Esophagus muscularis mucosa (tissue), 4 donors: ENCODE results near the gene COL4A6. TPM values are rescaled to one million over a fixed set of nuclear protein-coding genes. Genes with fewer than 3 reads are reported as not detected.

Experiments
- DNase-seq: peaks from one replicate; pipeline ENCODE4 v3.0.0-alpha.2; 2017; ENCODE audit errors: extremely low spot score
- H3K27ac ChIP-seq, 4 donors: fragments of 200-600 bp; sonication (generic); replicated peaks in 1 of 4; 1 replicate in 3 of 4; 2 replicates in 1 of 4; pipeline ENCODE4 v1.5.1; 2016 to 2019; ENCODE audit warnings: mild to moderate bottlenecking in 1 of 4
- H3K27me3 ChIP-seq, 4 donors: fragments of 200-600 bp; sonication (generic); one replicate each; pipeline versions ENCODE4 v1.5.1 to v1.6.0; 2016 to 2019
- H3K36me3 ChIP-seq, 4 donors: fragments of 200-600 bp; sonication (generic); one replicate each; pipeline ENCODE4 v1.5.1; 2016 to 2019
- H3K4me1 ChIP-seq, 4 donors: fragments of 200-600 bp; sonication (generic); one replicate each; pipeline ENCODE4 v1.5.1; 2016 to 2019
- H3K4me3 ChIP-seq, 4 donors: fragments of 200-600 bp; sonication (generic); 1 replicate in 2 of 4; 2 replicates in 2 of 4; pipeline ENCODE4 v1.5.1; 2016 to 2019; ENCODE audit warnings: mild to moderate bottlenecking in 4 of 4, moderate library complexity in 1 of 4
- H3K9me3 ChIP-seq, 4 donors: fragments of 200-600 bp; sonication (generic); 1 replicate in 3 of 4; 2 replicates in 1 of 4; pipeline ENCODE4 v1.5.1; 2016 to 2019
- EP300 ChIP-seq: sonication (generic); formaldehyde crosslinking; IDR thresholded peaks from one replicate; pipeline ENCODE4 v1.6.1; 2017; ENCODE audit warnings: antibody characterized with exemption
- POLR2A ChIP-seq: fragments of 450-650 bp; IDR thresholded peaks from one replicate; pipeline ENCODE4 v1.6.1; 2017; ENCODE audit warnings: antibody characterized with exemption, moderate library complexity, mild to moderate bottlenecking, low read depth
- POLR2AphosphoS5 ChIP-seq, 2 donors: sonication (generic); formaldehyde crosslinking; IDR thresholded peaks; one replicate each; pipeline ENCODE4 v1.6.1; 2017; ENCODE audit warnings: antibody characterized with exemption in 2 of 2
- WGBS: methylation state at CpG from one replicate; pipeline ENCODE4 v1.1.5; 2018; 5-methylcytosine and 5-hydroxymethylcytosine counted together
- intact Hi-C: fragments of 100-400 bp; cut with DNase I; formaldehyde crosslinking; loops from one replicate; pipeline ENCODE4 v1.15.1; 2023
- total RNA-seq, 4 donors: library from RNA; depleted of rRNA; stranded (reverse); fragments of >200 nt; gene quantifications; one replicate each; pipeline versions ENCODE4 v1.1.0 to v1.2.1, GENCODE V29; 2016
- TF ChIP-seq, protein P1 (sequence below), 3 experiments: fragments of 200-600 bp in 2 of 3; fragments of 450-650 bp in 1 of 3; sonication (generic) in 2 of 3; IDR thresholded peaks; one replicate each; pipeline ENCODE4 v1.5.1; 2017 to 2019; ENCODE audit warnings: antibody characterized with exemption in 3 of 3, mild to moderate bottlenecking in 2 of 3, moderate library complexity in 1 of 3

COL4A6 gene
- total RNA-seq, 4 donors from 2014 or later = 126 to 192 (median 164) TPM

- TF ChIP-seq EP300 = no peak
- TF ChIP-seq, protein P1, sequence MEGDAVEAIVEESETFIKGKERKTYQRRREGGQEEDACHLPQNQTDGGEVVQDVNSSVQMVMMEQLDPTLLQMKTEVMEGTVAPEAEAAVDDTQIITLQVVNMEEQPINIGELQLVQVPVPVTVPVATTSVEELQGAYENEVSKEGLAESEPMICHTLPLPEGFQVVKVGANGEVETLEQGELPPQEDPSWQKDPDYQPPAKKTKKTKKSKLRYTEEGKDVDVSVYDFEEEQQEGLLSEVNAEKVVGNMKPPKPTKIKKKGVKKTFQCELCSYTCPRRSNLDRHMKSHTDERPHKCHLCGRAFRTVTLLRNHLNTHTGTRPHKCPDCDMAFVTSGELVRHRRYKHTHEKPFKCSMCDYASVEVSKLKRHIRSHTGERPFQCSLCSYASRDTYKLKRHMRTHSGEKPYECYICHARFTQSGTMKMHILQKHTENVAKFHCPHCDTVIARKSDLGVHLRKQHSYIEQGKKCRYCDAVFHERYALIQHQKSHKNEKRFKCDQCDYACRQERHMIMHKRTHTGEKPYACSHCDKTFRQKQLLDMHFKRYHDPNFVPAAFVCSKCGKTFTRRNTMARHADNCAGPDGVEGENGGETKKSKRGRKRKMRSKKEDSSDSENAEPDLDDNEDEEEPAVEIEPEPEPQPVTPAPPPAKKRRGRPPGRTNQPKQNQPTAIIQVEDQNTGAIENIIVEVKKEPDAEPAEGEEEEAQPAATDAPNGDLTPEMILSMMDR (IDR thresholded peaks at IDR 0.05) = no peak
- no peak for TF ChIP-seq POLR2A
- no peak for TF ChIP-seq POLR2AphosphoS5 (IDR thresholded peaks at IDR 0.05)
- intact Hi-C loops = no loop called here
- Histone ChIP-seq H3K27ac (no peak overlapping the region), H3K9me3 (no peaks in the 10 kb centered on the region), H3K27me3 (peaks cover 0 to 4% (median 0%) of the 10 kb centered on the region in 4 donors), H3K36me3 (no peaks in the 10 kb centered on the region), H3K4me1 (peaks cover 0 to 16% (median 2%) of the 10 kb centered on the region in 4 donors), H3K4me3 (no peak overlapping the region)
- 73% methylated on average over 6 of the region's 6 CpGs for WGBS
- no peak for DNase-seq
Observed at GRCh38 chrX:108245462-108245861, 192.8 kb downstream of the COL4A6 start.

DNA sequence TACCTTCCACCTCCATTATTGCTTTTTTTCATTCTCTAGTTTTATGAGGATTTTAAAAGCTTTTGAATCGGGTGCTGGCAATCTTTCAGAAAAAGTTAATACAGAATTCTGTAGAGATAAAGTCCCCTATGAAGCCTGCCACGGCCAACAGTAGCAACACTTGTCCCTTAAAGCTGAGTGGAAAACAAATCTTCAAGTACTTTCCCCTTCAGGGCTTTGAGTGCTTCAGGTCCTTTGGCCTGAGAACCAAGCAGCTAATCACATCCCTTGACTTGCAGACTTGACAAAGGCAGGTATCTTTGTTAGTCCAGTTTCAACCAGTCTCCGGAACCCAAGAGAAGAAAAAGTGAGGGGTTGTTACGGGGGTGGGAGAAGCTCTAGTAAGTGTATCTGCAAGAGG lies 202.2 kb downstream of the COL4A6 start:
- H3K9me3 ChIP-seq = no peaks in the 10 kb centered on the region
- TF ChIP-seq POLR2A (no peak), EP300 (no peak), POLR2AphosphoS5 (IDR thresholded peaks at IDR 0.05) (no peak)
- TF ChIP-seq, protein P1 (IDR thresholded peaks at IDR 0.05) = no peak
- no peaks in the 10 kb centered on the region for H3K4me1 ChIP-seq
- DNase-seq = no peak
- H3K4me3 ChIP-seq = no peak overlapping the region
- H3K27ac ChIP-seq = no peak overlapping the region
- WGBS = 73% methylated on average over 4 of the region's 4 CpGs
- intact Hi-C loops = no loop called here
- no peaks in the 10 kb centered on the region for H3K27me3 ChIP-seq
- H3K36me3 ChIP-seq = no peaks in the 10 kb centered on the region

DNA sequence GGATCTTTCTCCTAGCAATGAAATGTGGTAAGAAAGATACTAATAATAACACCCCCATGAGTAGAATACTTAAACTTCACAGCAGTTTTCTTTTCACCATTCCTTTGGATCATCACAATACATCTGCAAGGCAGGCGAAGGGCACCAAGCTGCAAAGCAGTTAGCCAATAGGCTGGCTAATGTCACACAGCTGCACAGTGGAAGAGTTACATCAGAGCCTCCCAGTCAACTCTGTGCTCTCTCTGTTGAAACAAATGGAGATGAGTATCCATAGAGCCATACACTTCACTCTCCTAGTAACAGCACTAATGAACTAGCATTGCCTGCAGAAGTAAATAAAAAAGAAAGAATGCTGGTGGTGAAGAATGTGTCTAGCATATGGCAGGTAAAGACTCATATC lies 207.6 kb downstream of the COL4A6 start:
- no peak overlapping the region for H3K4me3 ChIP-seq
- no peak for TF ChIP-seq POLR2AphosphoS5 (IDR thresholded peaks at IDR 0.05)
- TF ChIP-seq EP300 = no peak
- TF ChIP-seq POLR2A = no peak
- H3K36me3 ChIP-seq = no peaks in the 10 kb centered on the region
- WGBS = 93% methylated on average over 1 of the region's 1 CpG
- intact Hi-C loops = no loop called here
- no peak for DNase-seq
- no peaks in the 10 kb centered on the region for H3K27me3 ChIP-seq
- H3K4me1 ChIP-seq = peaks cover 0 to 5% (median 2%) of the 10 kb centered on the region in 4 donors
- H3K27ac ChIP-seq = no peak overlapping the region
- H3K9me3 ChIP-seq = no peaks in the 10 kb centered on the region

GRCh38 chrX:108224727-108225621 lies 213.2 kb downstream of the COL4A6 start:
- Histone ChIP-seq H3K4me1 (peaks cover 0 to 60% (median 47%) of the 10 kb centered on the region in 4 donors), H3K27ac (peak overlapping the region; percentile 68 to 76 (median 75)), H3K4me3 (no peak overlapping the region), H3K9me3 (no peaks in the 10 kb centered on the region), H3K36me3 (no peaks in the 10 kb centered on the region), H3K27me3 (no peaks in the 10 kb centered on the region)
- WGBS = 18% methylated on average over 11 of the region's 11 CpGs
- intact Hi-C loops = loop anchor here (5.0 kb wide), 2 partner anchors 212 to 312 kb away; partner anchors contain the start of genes COL4A5 and COL4A6
- no peak for DNase-seq
- TF ChIP-seq, protein P1 (IDR thresholded peaks at IDR 0.05) = peak; percentile 54 to 58 (median 55)
- no peak for TF ChIP-seq EP300

DNA sequence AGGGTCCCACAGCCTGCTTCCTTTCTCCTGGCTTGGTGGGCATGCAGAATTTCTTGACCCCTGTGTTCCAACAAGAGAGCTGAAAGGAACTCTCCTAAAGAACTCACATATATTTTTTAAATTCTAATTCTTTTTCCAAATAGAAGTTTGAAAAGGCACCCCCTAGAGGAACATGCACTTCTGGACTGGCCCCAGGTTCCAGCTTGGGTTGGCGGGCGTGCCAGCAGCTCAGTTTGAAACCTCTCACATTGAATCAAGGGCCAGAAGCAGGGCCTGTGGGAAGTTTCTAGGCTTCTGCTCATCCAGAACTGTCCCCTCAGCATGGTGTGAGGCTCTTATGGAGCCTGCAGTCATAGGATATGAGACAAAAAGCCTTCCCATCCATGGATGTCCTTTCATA lies 214.0 kb downstream of the COL4A6 start:
- no peaks in the 10 kb centered on the region for H3K27me3 ChIP-seq
- TF ChIP-seq EP300 (no peak), POLR2A (no peak)
- TF ChIP-seq, protein P1 (IDR thresholded peaks at IDR 0.05) = no peak
- H3K4me3 ChIP-seq = no peak overlapping the region
- no peaks in the 10 kb centered on the region for H3K9me3 ChIP-seq
- DNase-seq = no peak
- whole genome bisulfite sequencing = 81% methylated on average over 2 of the region's 2 CpGs
- peaks cover 0 to 67% (median 48%) of the 10 kb centered on the region in 4 donors for H3K4me1 ChIP-seq
- peak overlapping the region; percentile 68 to 76 (median 75) for H3K27ac ChIP-seq
- H3K36me3 ChIP-seq = no peaks in the 10 kb centered on the region
- intact Hi-C loops = loop anchor here (5.0 kb wide), 2 partner anchors 213 to 313 kb away; partner anchors contain the start of genes COL4A5 and COL4A6
